Omental fat pad (tissue), 4 donors: ENCODE data around the gene WFDC1. TPM values are rescaled to one million over a fixed set of nuclear protein-coding genes. Genes with fewer than 3 reads are reported as not detected.
A peak's percentile ranks its signal among the peaks of the same experiment; 100 is the strongest.

Source experiments
- ATAC-seq: fragments of 150-250 bp; one replicate; pipeline ENCODE4 v1.9.1; 2016; ENCODE audit warnings: mild to moderate bottlenecking, moderate library complexity; ENCODE audit not compliant: low FRiP score
- DNase-seq: peaks from one replicate; pipeline ENCODE4 v3.0.0-alpha.2; 2019; ENCODE audit warnings: low spot score
- CTCF ChIP-seq, 3 donors: fragments of 450-650 bp; IDR thresholded peaks; one replicate each; pipeline ENCODE4 v1.5.1; 2016 to 2017; ENCODE audit warnings: antibody characterized with exemption in 3 of 3, mild to moderate bottlenecking in 3 of 3, moderate library complexity in 2 of 3
- total RNA-seq, 4 donors: library from RNA; depleted of rRNA; stranded (reverse); fragments of >200 nt; gene quantifications; one replicate each; pipeline ENCODE4 v1.1.0, GENCODE V29; 2016

Gene WFDC1
- total RNA-seq, 4 donors from 2014 or later, result 0.36 to 4.7 (median 2.5) TPM

GRCh38 chr16:84362471-84362941 lies 67.8 kb downstream of the WFDC1 start:
- no peak for DNase-seq
- TF ChIP-seq CTCF (IDR thresholded peaks at IDR 0.05), result no peak
- ATAC-seq, result no peak

GRCh38 chr16:84366208-84366607 lies 71.5 kb downstream of the WFDC1 start:
- TF ChIP-seq CTCF (IDR thresholded peaks at IDR 0.05), result no peak
- no peak for DNase-seq
- no peak for ATAC-seq

DNA sequence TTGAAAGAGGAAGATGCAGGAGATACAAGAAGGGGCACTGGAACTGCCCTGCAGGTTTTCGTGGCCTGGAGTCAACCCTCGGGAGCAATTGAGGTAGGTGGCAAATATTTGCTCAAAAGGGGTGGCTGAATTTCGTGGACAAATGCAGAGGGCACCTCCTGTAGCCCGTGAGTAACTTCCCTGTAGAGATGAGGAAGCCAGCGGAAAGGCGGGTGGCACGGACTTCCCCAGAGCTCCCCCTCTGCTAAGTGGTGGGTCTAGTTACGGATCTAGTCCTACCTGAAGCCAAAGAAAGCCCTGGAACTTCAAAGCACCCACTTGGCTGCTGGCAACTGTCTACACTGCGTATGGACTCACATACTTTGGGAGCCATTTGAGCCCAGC lies 72.6 kb downstream of the WFDC1 start:
- ATAC-seq, result no peak
- no peak for TF ChIP-seq CTCF (IDR thresholded peaks at IDR 0.05)
- DNase-seq, result no peak

- ATAC-seq (peak; percentile 19), DNase-seq (no peak)
- no peak for TF ChIP-seq CTCF (IDR thresholded peaks at IDR 0.05)
These were observed 73.2 kb downstream of the WFDC1 start for GRCh38 chr16:84367750-84368307.

GRCh38 chr16:84368308-84368996 lies 73.8 kb downstream of the WFDC1 start, which contains the start of gene ATP2C2:
TSS of gene ATP2C2 (plus strand) at chr16:84368538. CDS start at chr16:84368616, 78 bp downstream.
- DNase-seq (no peak), ATAC-seq (peak; percentile 25)
- no peak for TF ChIP-seq CTCF (IDR thresholded peaks at IDR 0.05)

DNA sequence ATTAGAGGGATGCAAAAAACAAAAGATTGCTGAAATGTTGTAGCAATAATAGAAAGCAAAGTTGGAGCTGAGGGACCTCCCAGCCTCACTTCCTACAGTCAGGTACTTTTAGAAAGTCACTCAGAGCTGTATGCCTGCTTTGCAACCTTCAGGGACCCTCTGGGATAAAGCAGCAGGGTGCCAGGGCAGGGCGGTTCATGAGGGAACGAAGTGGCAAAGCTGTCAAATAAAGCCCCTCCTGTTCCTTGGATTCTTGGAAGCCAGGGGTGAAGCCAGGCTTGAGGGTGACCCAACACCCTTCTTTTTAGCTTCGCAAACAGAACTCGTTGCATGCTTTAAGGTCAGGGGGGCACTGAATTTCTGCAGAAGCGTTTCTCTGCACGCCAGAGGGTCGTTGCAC lies 74.4 kb downstream of the WFDC1 start:
- no peak for ATAC-seq
- no peak for TF ChIP-seq CTCF (IDR thresholded peaks at IDR 0.05)
- DNase-seq, result no peak
